Caco-2 (cell line): ENCODE measurements around the gene PSMC3. TPM values are rescaled to one million over a fixed set of nuclear protein-coding genes. Genes with fewer than 3 reads are reported as not detected.

ENCODE experiments used
- Bru-seq: library from RNA; stranded (reverse); fragments of 400-500 nt; gene quantifications from one replicate; lab custom pipeline; 2021; lab: Mats Ljungman, UMichigan
- BruChase-seq, 2 experiments: library from RNA; stranded (reverse); fragments of 400-500 nt; gene quantifications; one replicate each; lab custom pipeline; 2021; lab: Mats Ljungman, UMichigan
- BruUV-seq: library from RNA; stranded (reverse); fragments of 400-500 nt; replicated peaks from 2 replicates; lab custom pipeline; 2021; lab: Mats Ljungman, UMichigan
- CTCF ChIA-PET: fragments of 300-600 bp; sonication (Branson Sonifier 250); formaldehyde crosslinking; loops from one replicate; lab custom pipeline; 2022; ENCODE audit warnings: antibody characterized with exemption; lab: Charles Lee
- POLR2A ChIA-PET: fragments of 300-600 bp; sonication (Branson Sonifier 250); formaldehyde crosslinking; loops from one replicate; lab custom pipeline; 2022; ENCODE audit warnings: antibody characterized with exemption; lab: Charles Lee
- DNase-seq, 2 experiments: peaks; one replicate each; pipeline versions ENCODE4 v3.0.0 to v3.0.0-alpha.2; 2020 to 2022
- H3K27me3 ChIP-seq: replicated peaks from 2 replicates; pipeline ENCODE4 v1.6.0; 2011; ENCODE audit warnings: low read length; ENCODE audit not compliant: control insufficient read depth, insufficient read depth
- H3K36me3 ChIP-seq: 2 replicates; pipeline ENCODE4 v1.5.1; 2011; ENCODE audit warnings: low read length; ENCODE audit not compliant: control insufficient read depth, insufficient read depth
- H3K4me1 ChIP-seq: fragments of 250-450 bp; sonication (Bioruptor Pico); 2 replicates; pipeline ENCODE4 v1.5.1; 2020; ENCODE audit warnings: mild to moderate bottlenecking
- H3K4me3 ChIP-seq: 2 replicates; pipeline ENCODE4 v1.5.1; 2011; ENCODE audit warnings: low read depth, mild to moderate bottlenecking, control low read depth, low read length
- H3K9me3 ChIP-seq: fragments of 250-450 bp; sonication (Bioruptor Pico); 2 replicates; pipeline ENCODE4 v1.5.1; 2020; ENCODE audit warnings: mild to moderate bottlenecking, moderate library complexity
- H3K27ac Mint-ChIP-seq: one replicate; pipeline ENCODE4 v1.8.0; 2022; ENCODE audit warnings: mixed read lengths; ENCODE audit not compliant: unreplicated experiment
- H3K27me3 Mint-ChIP-seq: one replicate; pipeline ENCODE4 v1.8.0; 2022; ENCODE audit warnings: mixed read lengths; ENCODE audit not compliant: insufficient read depth, unreplicated experiment
- H3K36me3 Mint-ChIP-seq: one replicate; pipeline ENCODE4 v1.8.0; 2022; ENCODE audit warnings: mild to moderate bottlenecking, mixed read lengths; ENCODE audit not compliant: insufficient read depth, unreplicated experiment
- H3K4me1 Mint-ChIP-seq: one replicate; pipeline ENCODE4 v1.8.0; 2022; ENCODE audit warnings: low read depth, mixed read lengths; ENCODE audit not compliant: unreplicated experiment
- H3K4me3 Mint-ChIP-seq: one replicate; pipeline ENCODE4 v1.8.0; 2022; ENCODE audit warnings: mild to moderate bottlenecking, moderate library complexity, mixed read lengths; ENCODE audit not compliant: unreplicated experiment
- H3K9me3 Mint-ChIP-seq: one replicate; pipeline ENCODE4 v1.8.0; 2022; ENCODE audit warnings: mixed read lengths; ENCODE audit not compliant: unreplicated experiment
- CTCF ChIP-seq, 2 experiments: fragments of 200-600 bp in 1 of 2; IDR thresholded peaks; 1 replicate in 1 of 2; 2 replicates in 1 of 2; pipeline versions ENCODE4 v1.5.1 to v1.8.0; 2011 to 2022; ENCODE audit warnings: antibody characterized with exemption in 1 of 2, control low read depth in 1 of 2, inconsistent platforms in 1 of 2, low read depth in 1 of 2, low read length in 1 of 2, mild to moderate bottlenecking in 1 of 2, moderate library complexity in 1 of 2; ENCODE audit not compliant: insufficient read depth in 1 of 2, severe bottlenecking in 1 of 2, unreplicated experiment in 1 of 2
- intact Hi-C: fragments of 100-400 bp; cut with micrococcal nuclease; formaldehyde crosslinking; loops from one replicate; pipeline ENCODE4 v1.10.0; 2022; ENCODE audit not compliant: unreplicated experiment
- long read RNA-seq: library from polyadenylated mRNA; stranded (forward); transcript quantifications from one replicate; pipeline ENCODE4 v2.0.0, GENCODE V29; 2022
- total RNA-seq: library from RNA; stranded (reverse); gene quantifications from 2 replicates; pipeline ENCODE4 v1.2.3, GENCODE V29; 2022

Gene PSMC3
- 191 and 196 TPM in 2 replicates for total RNA-seq
- percentile 86 among the genes with signal in this experiment for Bru-seq, nascent RNA
- BruChase-seq, experiment 1, labeled RNA remaining after a 2-hour chase, result percentile 86 among the genes with signal in this experiment
- percentile 95 among the genes with signal in this experiment for BruChase-seq, experiment 2, labeled RNA remaining after a 6-hour chase
- long read RNA-seq, transcript PSMC3-212 (12 exons, 1,373 nt), result major isoform, 678 of 756 reads
- long read RNA-seq, partial matches to known transcripts, result 50 of 756 reads
- long read RNA-seq, other reads (novel, unspliced or antisense), result 28 of 756 reads

GRCh38 chr11:47426062-47426956, at the start of gene PSMC3:
TSS of gene PSMC3 (minus strand) at chr11:47426439. CDS start at chr11:47426279, 160 bp downstream.
- ChIA-PET CTCF (interaction anchor here (0.6 to 1.5 kb wide), 6 partner anchors 14 to 212 kb away, joined by 3 to 9 read pairs (median 4); no protein-coding TSS in a partner anchor), POLR2A (interaction anchor here (0.5 to 1.6 kb wide), 10 partner anchors 8 to 1505 kb away, joined by 3 to 10 read pairs (median 3); partner anchors contain the start of gene SLC39A13)
- peak within 1 kb of the TSS; percentile 89 for H3K4me3 Mint-ChIP-seq
- BruUV-seq, result no TSS peak
- TF ChIP-seq CTCF (IDR thresholded peaks at IDR 0.05; ENCODE audit: insufficient read depth in 1 of 2, low read depth in 1 of 2, low read length in 1 of 2, severe bottlenecking in 1 of 2, unreplicated experiment in 1 of 2), result no peak
- peak within 1 kb of the TSS; percentile 85 for H3K4me3 ChIP-seq
- intact Hi-C loops, result loop anchor here (1.0 to 5.0 kb wide), 3 partner anchors 18 to 341 kb away; partner anchors contain the start of genes FNBP4 and SLC39A13
- no peaks in the 10 kb centered on the region for H3K27me3 Mint-ChIP-seq
- peak; percentile 98 to 99 for DNase-seq
- peaks cover 10% of the 10 kb centered on the region for H3K4me1 Mint-ChIP-seq
- no peaks in the 10 kb centered on the region for H3K9me3 ChIP-seq
- peak within 1 kb of the TSS; percentile 97 for H3K27ac Mint-ChIP-seq
- H3K36me3 Mint-ChIP-seq, result peaks cover 55% of the 10 kb centered on the region
- H3K36me3 ChIP-seq, result peaks cover 13% of the 10 kb centered on the region
- H3K9me3 Mint-ChIP-seq, result no peaks in the 10 kb centered on the region
- H3K4me1 ChIP-seq, result peaks cover 8% of the 10 kb centered on the region; the same call in 1 of the 2 replicates
- H3K27me3 ChIP-seq, result no peaks in the 10 kb centered on the region

- Mint-ChIP-seq H3K27ac (peak overlapping the region; percentile 43), H3K36me3 (peaks cover 90% of the 10 kb centered on the region), H3K9me3 (no peaks in the 10 kb centered on the region), H3K27me3 (no peaks in the 10 kb centered on the region), H3K4me1 (peaks cover 7% of the 10 kb centered on the region), H3K4me3 (no peak overlapping the region)
- CTCF ChIA-PET, result no interaction called here
- POLR2A ChIA-PET, result no interaction called here
- DNase-seq, result no peak
- Histone ChIP-seq H3K27me3 (no peaks in the 10 kb centered on the region), H3K9me3 (no peaks in the 10 kb centered on the region), H3K4me3 (no peak overlapping the region), H3K4me1 (peaks cover 5% of the 10 kb centered on the region; the same call in 1 of the 2 replicates), H3K36me3 (peaks cover 2% of the 10 kb centered on the region; the same call in 1 of the 2 replicates)
- intact Hi-C loops, result no loop called here
- no peak for TF ChIP-seq CTCF (IDR thresholded peaks at IDR 0.05; ENCODE audit: insufficient read depth in 1 of 2, low read depth in 1 of 2, low read length in 1 of 2, severe bottlenecking in 1 of 2, unreplicated experiment in 1 of 2)
- BruUV-seq, result no TSS peak
Observed at GRCh38 chr11:47470671-47471070, 44.4 kb upstream of the PSMC3 start.
